Upper lobe of left lung (tissue), 4 donors: Measurements from ENCODE around the gene DMXL1.

Source experiments
- CTCF ChIP-seq, 6 experiments: fragments of 450-650 bp in 4 of 6; fragments of 200-600 bp in 2 of 6; sonication (generic) in 2 of 6; IDR thresholded peaks; one replicate each; pipeline ENCODE4 v1.5.1; 2016 to 2019; ENCODE audit warnings: antibody characterized with exemption in 6 of 6
- EP300 ChIP-seq, 4 donors: sonication (generic); formaldehyde crosslinking; IDR thresholded peaks; one replicate each; pipeline ENCODE4 v1.5.1; 2017; ENCODE audit warnings: antibody characterized with exemption in 4 of 4, control low read depth in 2 of 4
- POLR2A ChIP-seq, 4 donors: fragments of 450-650 bp; IDR thresholded peaks; one replicate each; pipeline ENCODE4 v1.5.1; 2016 to 2017; ENCODE audit warnings: antibody characterized with exemption in 4 of 4, mild to moderate bottlenecking in 2 of 4
- POLR2AphosphoS5 ChIP-seq, 2 donors: sonication (generic); formaldehyde crosslinking; IDR thresholded peaks; one replicate each; pipeline ENCODE4 v1.5.1; 2017; ENCODE audit warnings: antibody characterized with exemption in 2 of 2

DNA sequence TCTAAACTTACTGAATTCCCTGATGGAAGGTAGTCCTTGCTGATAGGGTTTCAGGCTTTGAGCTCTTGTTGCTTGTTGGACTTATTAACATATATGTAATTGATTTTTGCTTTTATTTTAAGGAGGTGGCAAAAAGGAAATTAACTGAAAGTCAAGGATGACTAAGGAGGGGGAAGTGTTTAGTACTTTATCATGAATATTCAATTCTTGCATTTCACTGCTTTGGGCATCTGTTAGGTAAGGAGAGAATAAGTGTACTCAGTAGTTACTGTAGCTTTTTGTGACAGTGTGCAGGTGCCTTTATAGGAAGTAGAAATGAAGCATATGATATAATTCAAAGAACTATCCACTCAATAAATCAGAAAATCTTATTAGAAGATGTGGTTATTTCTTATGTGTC, 47.1 kb downstream of the DMXL1 start:
- no peak for TF ChIP-seq CTCF (IDR thresholded peaks at IDR 0.05)
- no peak for TF ChIP-seq POLR2A (IDR thresholded peaks at IDR 0.05)
- TF ChIP-seq POLR2AphosphoS5 (IDR thresholded peaks at IDR 0.05): no peak
- no peak for TF ChIP-seq EP300 (IDR thresholded peaks at IDR 0.05)
